Mesothelial cell of epicardium (in vitro differentiated cells): ENCODE results near the gene UBE3C. TPM values are rescaled to one million over a fixed set of nuclear protein-coding genes. Genes with fewer than 3 reads are reported as not detected.

Experiments
- DNase-seq, 2 experiments: peaks; one replicate each; pipeline ENCODE4 v3.0.0; 2021; ENCODE audit warnings: low spot score in 2 of 2; ENCODE audit not compliant: unreplicated experiment in 2 of 2
- H3K27ac Mint-ChIP-seq: 2 replicates; pipeline ENCODE4 v1.8.0; 2021; ENCODE audit warnings: mixed read lengths
- H3K27me3 Mint-ChIP-seq: 2 replicates; pipeline ENCODE4 v1.8.0; 2021; ENCODE audit warnings: low read depth, mixed read lengths
- H3K36me3 Mint-ChIP-seq: 2 replicates; pipeline ENCODE4 v1.8.0; 2021; ENCODE audit warnings: mixed read lengths
- H3K4me1 Mint-ChIP-seq: 2 replicates; pipeline ENCODE4 v1.8.0; 2021; ENCODE audit warnings: mixed read lengths
- H3K4me3 Mint-ChIP-seq: 2 replicates; pipeline ENCODE4 v1.8.0; 2021; ENCODE audit warnings: mild to moderate bottlenecking, moderate library complexity, mixed read lengths
- H3K9me3 Mint-ChIP-seq: 2 replicates; pipeline ENCODE4 v1.8.0; 2021; ENCODE audit warnings: mixed read lengths
- CTCF ChIP-seq: fragments of 200-600 bp; sonication (generic); IDR thresholded peaks from one replicate; pipeline ENCODE4 v1.5.0; 2021; ENCODE audit warnings: antibody characterized with exemption; ENCODE audit not compliant: unreplicated experiment
- total RNA-seq: library from RNA; stranded (reverse); gene quantifications from 3 replicates; pipeline ENCODE4 v1.2.1, GENCODE V29; 2021

The UBE3C gene
- total RNA-seq, 1 donor from 2014 or later, result 58.8 TPM

- Mint-ChIP-seq H3K4me3 (no peak overlapping the region), H3K27ac (no peak overlapping the region)
- TF ChIP-seq CTCF, result no peak
Observed at GRCh38 chr7:157117796-157118195, 20.9 kb upstream of the UBE3C start.

GRCh38 chr7:157120181-157120580 is 18.5 kb upstream of the UBE3C start:
- Mint-ChIP-seq H3K27me3 (peaks cover 2% of the 10 kb centered on the region), H3K27ac (no peak overlapping the region), H3K4me3 (no peak overlapping the region), H3K9me3 (peaks cover 3% of the 10 kb centered on the region), H3K4me1 (no peaks in the 10 kb centered on the region), H3K36me3 (no peaks in the 10 kb centered on the region)
- no peak for TF ChIP-seq CTCF
- no peak for DNase-seq

More at GRCh38 chr7:157117796-157118195, 20.9 kb upstream of the UBE3C start:
- no peaks in the 10 kb centered on the region for H3K4me1 Mint-ChIP-seq
- no peaks in the 10 kb centered on the region for H3K36me3 Mint-ChIP-seq
- peaks cover 15% of the 10 kb centered on the region for H3K27me3 Mint-ChIP-seq
- DNase-seq, result no peak
- peaks cover 3% of the 10 kb centered on the region for H3K9me3 Mint-ChIP-seq

DNA sequence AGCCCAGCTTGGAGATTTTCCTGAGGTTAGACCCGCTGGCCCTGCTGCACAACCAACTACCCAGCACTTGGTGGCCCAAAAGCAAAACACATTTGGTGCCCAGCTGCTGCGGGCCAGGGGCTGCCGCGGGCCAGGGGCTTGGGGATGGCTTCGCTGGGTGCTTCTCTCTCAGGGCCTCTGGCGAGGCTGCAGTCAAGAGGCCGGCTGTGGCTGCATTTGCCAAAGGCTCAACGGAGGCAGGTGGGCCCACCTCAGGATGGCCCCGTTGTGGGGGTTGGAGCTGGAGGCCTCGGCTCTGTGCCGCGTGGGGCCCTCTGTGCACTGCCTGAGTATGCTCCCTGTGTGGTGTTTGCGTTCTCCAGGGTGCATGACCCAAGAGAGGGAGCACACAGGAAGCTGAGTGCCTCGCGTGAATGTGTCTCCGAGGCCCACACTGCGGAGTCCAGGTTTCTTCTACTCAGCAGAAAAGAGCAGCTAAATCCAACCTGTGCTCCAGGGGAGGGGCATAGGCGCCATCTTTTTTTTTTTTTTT is 17.5 kb upstream of the UBE3C start:
- no peak for TF ChIP-seq CTCF
- Mint-ChIP-seq H3K36me3 (no peaks in the 10 kb centered on the region), H3K4me1 (no peaks in the 10 kb centered on the region), H3K27ac (no peak overlapping the region), H3K27me3 (peaks cover 2% of the 10 kb centered on the region), H3K4me3 (no peak overlapping the region), H3K9me3 (peaks cover 3% of the 10 kb centered on the region)
- DNase-seq, result no peak

DNA sequence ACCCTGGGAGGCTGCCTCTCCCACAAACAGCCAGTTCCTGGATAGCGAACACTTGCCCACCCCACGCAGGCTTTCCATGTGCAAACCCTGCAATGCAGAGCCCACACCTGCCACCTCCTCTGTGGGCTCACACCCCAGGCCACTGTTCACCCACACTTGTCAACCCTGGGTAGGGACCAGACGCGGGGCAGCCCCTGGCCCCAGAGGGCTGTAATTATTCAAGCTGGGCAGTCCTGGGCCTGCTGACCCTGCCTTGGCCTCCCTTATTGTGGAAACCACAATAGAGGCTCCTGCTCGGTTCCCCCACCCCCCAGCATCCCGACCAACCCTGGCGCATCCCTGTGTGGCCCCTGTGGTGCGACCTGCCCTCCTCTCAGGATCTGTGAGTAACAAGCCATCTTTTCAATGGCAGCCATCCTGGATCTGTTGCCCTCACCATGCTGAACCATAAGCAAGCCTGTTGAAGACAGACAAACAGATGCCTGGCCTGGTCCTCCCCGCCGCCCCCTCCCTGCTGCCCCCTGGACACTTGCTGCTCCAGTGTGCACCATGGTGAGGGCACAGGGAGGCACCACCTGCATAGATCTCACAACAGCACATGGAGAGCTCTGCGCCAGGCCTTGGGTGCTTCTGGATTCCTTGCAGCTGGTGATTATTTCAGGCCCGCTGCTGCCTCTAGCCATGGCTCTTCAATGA is 15.8 kb upstream of the UBE3C start:
- H3K27me3 Mint-ChIP-seq, result peaks cover 2% of the 10 kb centered on the region
- H3K27ac Mint-ChIP-seq, result no peak overlapping the region
- DNase-seq, result no peak
- no peak for TF ChIP-seq CTCF
- no peaks in the 10 kb centered on the region for H3K36me3 Mint-ChIP-seq
- H3K4me1 Mint-ChIP-seq, result no peaks in the 10 kb centered on the region
- H3K9me3 Mint-ChIP-seq, result peaks cover under 1% of the 10 kb centered on the region
- H3K4me3 Mint-ChIP-seq, result no peak overlapping the region

- Mint-ChIP-seq H3K4me3 (no peak overlapping the region), H3K36me3 (no peaks in the 10 kb centered on the region), H3K27ac (no peak overlapping the region), H3K4me1 (no peaks in the 10 kb centered on the region), H3K27me3 (peaks cover 11% of the 10 kb centered on the region), H3K9me3 (no peaks in the 10 kb centered on the region)
- no peak for DNase-seq
- no peak for TF ChIP-seq CTCF
Observed at GRCh38 chr7:157124690-157125089, 14.0 kb upstream of the UBE3C start.
